ENCODE measurements around the gene RIF1. TPM values are rescaled to one million over a fixed set of nuclear protein-coding genes. Genes with fewer than 3 reads are reported as not detected.

The RIF1 gene
- total and polyA plus RNA-seq, 4 experiments from 2014 or later = 13.0 to 73.3 (median 57.3) TPM

- no peak overlapping the region for H3K4me3 Mint-ChIP-seq
- H3K4me1 Mint-ChIP-seq = peaks cover 0 to 1% (median 0%) of the 10 kb centered on the region in 4 donors
- intact Hi-C loops (cut with micrococcal nuclease) = no loop called here
- no peak overlapping the region for H3K27ac ChIP-seq (ENCODE audit: low read depth, low read length)
- peaks cover 4% of the 10 kb centered on the region for H3K4me1 ChIP-seq (ENCODE audit: insufficient read depth, low read length)
- no peak overlapping the region for H3K4me3 ChIP-seq (ENCODE audit: low read length in 2 of 2)
- no peak overlapping the region for H3K27ac Mint-ChIP-seq
- H3K36me3 ChIP-seq (ENCODE audit: insufficient read depth, low read length) = no peaks in the 10 kb centered on the region
- H3K27me3 ChIP-seq (ENCODE audit: insufficient read depth, low read length) = no peaks in the 10 kb centered on the region
- no peaks in the 10 kb centered on the region for H3K36me3 Mint-ChIP-seq
- H3K27me3 Mint-ChIP-seq = no peaks in the 10 kb centered on the region
- no peak for DNase-seq
- no peaks in the 10 kb centered on the region for H3K9me3 ChIP-seq (ENCODE audit: control insufficient read depth in 1 of 2, low read length in 2 of 2)
- no peaks in the 10 kb centered on the region for H3K9me3 Mint-ChIP-seq
- POLR2A ChIA-PET (ENCODE audit: partially characterized antibody) = interaction anchor here (0.6 kb wide), 1 partner anchor 91 kb away, joined by 3 read pairs; the partner anchor contains the start of gene NMI
- CTCF ChIA-PET (ENCODE audit: partially characterized antibody) = no interaction called here
Measured at GRCh38 chr2:151380580-151381235, 29.0 kb upstream of the RIF1 start.

- H3K4me1 Mint-ChIP-seq = peaks cover 0 to 1% (median 0%) of the 10 kb centered on the region in 4 donors
- no peaks in the 10 kb centered on the region for H3K9me3 Mint-ChIP-seq
- no peaks in the 10 kb centered on the region for H3K36me3 ChIP-seq (ENCODE audit: insufficient read depth, low read length)
- no peak overlapping the region for H3K4me3 ChIP-seq (ENCODE audit: low read length in 2 of 2)
- H3K27ac ChIP-seq (ENCODE audit: low read depth, low read length) = no peak overlapping the region
- intact Hi-C loops (cut with micrococcal nuclease) = no loop called here
- H3K36me3 Mint-ChIP-seq = no peaks in the 10 kb centered on the region
- no peak for DNase-seq
- H3K27me3 Mint-ChIP-seq = no peaks in the 10 kb centered on the region
- CTCF ChIA-PET (ENCODE audit: partially characterized antibody) = no interaction called here
- POLR2A ChIA-PET (ENCODE audit: partially characterized antibody) = interaction anchor here (0.6 kb wide), 1 partner anchor 92 kb away, joined by 3 read pairs; the partner anchor contains the start of gene NMI
- H3K27me3 ChIP-seq (ENCODE audit: insufficient read depth, low read length) = no peaks in the 10 kb centered on the region
- no peaks in the 10 kb centered on the region for H3K9me3 ChIP-seq (ENCODE audit: control insufficient read depth in 1 of 2, low read length in 2 of 2)
- no peak overlapping the region for H3K4me3 Mint-ChIP-seq
- peaks cover 4% of the 10 kb centered on the region for H3K4me1 ChIP-seq (ENCODE audit: insufficient read depth, low read length)
- H3K27ac Mint-ChIP-seq = no peak overlapping the region
Measured at GRCh38 chr2:151381266-151381665, 28.4 kb upstream of the RIF1 start.

- CTCF ChIA-PET (ENCODE audit: partially characterized antibody) = interaction anchor here (1.6 kb wide), 1 partner anchor 49 kb away, joined by 3 read pairs; no protein-coding TSS in a partner anchor
- Histone ChIP-seq H3K27me3 (ENCODE audit: insufficient read depth, low read length) (no peaks in the 10 kb centered on the region), H3K9me3 (ENCODE audit: control insufficient read depth in 1 of 2, low read length in 2 of 2) (peaks cover 0 to 6% of the 10 kb centered on the region in 2 donors), H3K27ac (ENCODE audit: low read depth, low read length) (no peak overlapping the region), H3K4me3 (ENCODE audit: low read length in 2 of 2) (no peak overlapping the region), H3K36me3 (ENCODE audit: insufficient read depth, low read length) (no peaks in the 10 kb centered on the region), H3K4me1 (ENCODE audit: insufficient read depth, low read length) (no peaks in the 10 kb centered on the region)
- Mint-ChIP-seq H3K9me3 (peaks cover 0 to 10% (median 3%) of the 10 kb centered on the region in 8 donors), H3K36me3 (no peaks in the 10 kb centered on the region), H3K4me1 (no peaks in the 10 kb centered on the region), H3K4me3 (no peak overlapping the region), H3K27ac (no peak overlapping the region), H3K27me3 (peaks cover 0 to 4% of the 10 kb centered on the region in 2 donors)
- DNase-seq = no peak
- intact Hi-C loops (cut with micrococcal nuclease) = no loop called here
- POLR2A ChIA-PET (ENCODE audit: partially characterized antibody) = no interaction called here
Measured at GRCh38 chr2:151388011-151388410, 21.7 kb upstream of the RIF1 start.

GRCh38 chr2:151391436-151391835, 18.3 kb upstream of the RIF1 start:
- peaks cover 0 to 4% of the 10 kb centered on the region in 2 donors for H3K27me3 Mint-ChIP-seq
- ChIA-PET CTCF (ENCODE audit: partially characterized antibody) (interaction anchor here (1.5 kb wide), 1 partner anchor 40 kb away, joined by 3 read pairs; no protein-coding TSS in a partner anchor), POLR2A (ENCODE audit: partially characterized antibody) (no interaction called here)
- Histone ChIP-seq H3K9me3 (ENCODE audit: control insufficient read depth in 1 of 2, low read length in 2 of 2) (peaks cover 0 to 6% of the 10 kb centered on the region in 2 donors), H3K4me1 (ENCODE audit: insufficient read depth, low read length) (no peaks in the 10 kb centered on the region), H3K36me3 (ENCODE audit: insufficient read depth, low read length) (no peaks in the 10 kb centered on the region), H3K27me3 (ENCODE audit: insufficient read depth, low read length) (no peaks in the 10 kb centered on the region), H3K4me3 (ENCODE audit: low read length in 2 of 2) (no peak overlapping the region), H3K27ac (ENCODE audit: low read depth, low read length) (no peak overlapping the region)
- peaks cover 0 to 14% (median 3%) of the 10 kb centered on the region in 8 donors for H3K9me3 Mint-ChIP-seq
- DNase-seq = no peak
- intact Hi-C loops (cut with micrococcal nuclease) = no loop called here
- no peak overlapping the region for H3K4me3 Mint-ChIP-seq
- no peaks in the 10 kb centered on the region for H3K36me3 Mint-ChIP-seq
- H3K27ac Mint-ChIP-seq = no peak overlapping the region
- H3K4me1 Mint-ChIP-seq = no peaks in the 10 kb centered on the region

- intact Hi-C loops (cut with micrococcal nuclease) = no loop called here
- CTCF ChIA-PET (ENCODE audit: partially characterized antibody) = no interaction called here
- H3K27me3 Mint-ChIP-seq = peaks cover 0 to 4% of the 10 kb centered on the region in 2 donors
Measured at GRCh38 chr2:151394509-151394908, 15.2 kb upstream of the RIF1 start.

GRCh38 chr2:151395509-151396374, 14.0 kb upstream of the RIF1 start:
- Mint-ChIP-seq H3K4me1 (no peaks in the 10 kb centered on the region), H3K4me3 (no peak overlapping the region), H3K9me3 (peaks cover 0 to 6% (median 0%) of the 10 kb centered on the region in 8 donors), H3K27ac (no peak overlapping the region), H3K27me3 (peaks cover 0 to 4% of the 10 kb centered on the region in 2 donors), H3K36me3 (no peaks in the 10 kb centered on the region)
- ChIA-PET POLR2A (ENCODE audit: partially characterized antibody) (no interaction called here), CTCF (ENCODE audit: partially characterized antibody) (interaction anchor here (0.7 kb wide), 1 partner anchor 8 kb away, joined by 3 read pairs; no protein-coding TSS in a partner anchor)
- no peak for DNase-seq
- H3K27ac ChIP-seq (ENCODE audit: low read depth, low read length) = no peak overlapping the region
- peaks cover 0 to 3% of the 10 kb centered on the region in 2 donors for H3K9me3 ChIP-seq (ENCODE audit: control insufficient read depth in 1 of 2, low read length in 2 of 2)
- H3K36me3 ChIP-seq (ENCODE audit: insufficient read depth, low read length) = no peaks in the 10 kb centered on the region
- intact Hi-C loops (cut with micrococcal nuclease) = no loop called here
- no peak overlapping the region for H3K4me3 ChIP-seq (ENCODE audit: low read length in 2 of 2)
- no peaks in the 10 kb centered on the region for H3K4me1 ChIP-seq (ENCODE audit: insufficient read depth, low read length)
- no peaks in the 10 kb centered on the region for H3K27me3 ChIP-seq (ENCODE audit: insufficient read depth, low read length)

More at GRCh38 chr2:151394509-151394908, 15.2 kb upstream of the RIF1 start:
- no peak overlapping the region for H3K4me3 ChIP-seq (ENCODE audit: low read length in 2 of 2)
- Mint-ChIP-seq H3K36me3 (no peaks in the 10 kb centered on the region), H3K4me3 (no peak overlapping the region), H3K27ac (no peak overlapping the region), H3K4me1 (no peaks in the 10 kb centered on the region), H3K9me3 (peaks cover 0 to 14% (median 3%) of the 10 kb centered on the region in 8 donors)
- H3K27ac ChIP-seq (ENCODE audit: low read depth, low read length) = no peak overlapping the region
- DNase-seq = no peak
- POLR2A ChIA-PET (ENCODE audit: partially characterized antibody) = no interaction called here
- H3K36me3 ChIP-seq (ENCODE audit: insufficient read depth, low read length) = no peaks in the 10 kb centered on the region
- no peaks in the 10 kb centered on the region for H3K4me1 ChIP-seq (ENCODE audit: insufficient read depth, low read length)
- peaks cover 0 to 6% of the 10 kb centered on the region in 2 donors for H3K9me3 ChIP-seq (ENCODE audit: control insufficient read depth in 1 of 2, low read length in 2 of 2)
- no peaks in the 10 kb centered on the region for H3K27me3 ChIP-seq (ENCODE audit: insufficient read depth, low read length)

- Mint-ChIP-seq H3K27ac (no peak overlapping the region), H3K27me3 (no peaks in the 10 kb centered on the region), H3K9me3 (no peaks in the 10 kb centered on the region), H3K4me1 (no peaks in the 10 kb centered on the region), H3K36me3 (no peaks in the 10 kb centered on the region), H3K4me3 (no peak overlapping the region)
- Histone ChIP-seq H3K36me3 (ENCODE audit: insufficient read depth, low read length) (no peaks in the 10 kb centered on the region), H3K27me3 (ENCODE audit: insufficient read depth, low read length) (no peaks in the 10 kb centered on the region), H3K4me3 (ENCODE audit: low read length in 2 of 2) (no peak overlapping the region), H3K27ac (ENCODE audit: low read depth, low read length) (no peak overlapping the region), H3K9me3 (ENCODE audit: control insufficient read depth in 1 of 2, low read length in 2 of 2) (no peaks in the 10 kb centered on the region), H3K4me1 (ENCODE audit: insufficient read depth, low read length) (no peaks in the 10 kb centered on the region)
- ChIA-PET CTCF (ENCODE audit: partially characterized antibody) (no interaction called here), POLR2A (ENCODE audit: partially characterized antibody) (no interaction called here)
- intact Hi-C loops (cut with micrococcal nuclease) = no loop called here
- DNase-seq = no peak
Measured at GRCh38 chr2:151399981-151400380, 9.7 kb upstream of the RIF1 start.

Measured in CD4-positive, alpha-beta memory T cell (primary cell).